PC-3 (cell line): ENCODE results near the gene STIM1. TPM values are rescaled to one million over a fixed set of nuclear protein-coding genes. Genes with fewer than 3 reads are reported as not detected.

Experiments
- ATAC-seq: fragments of 200-7000 bp; cut with Tn5 transposase; 2 replicates; pipeline ENCODE4 v1.9.1; 2020; ENCODE audit warnings: mild to moderate bottlenecking, moderate library complexity
- BruUV-seq: library from RNA; stranded (reverse); fragments of 400-500 nt; replicated peaks from 2 replicates; lab custom pipeline; 2021; lab: Mats Ljungman, UMichigan
- CTCF ChIA-PET: fragments of 300-600 bp; sonication (Branson Sonifier 250); formaldehyde crosslinking; loops from one replicate; lab custom pipeline; 2022; ENCODE audit warnings: antibody characterized with exemption; lab: Charles Lee
- POLR2A ChIA-PET: fragments of 300-600 bp; sonication (Branson Sonifier 250); formaldehyde crosslinking; loops from one replicate; lab custom pipeline; 2022; ENCODE audit warnings: antibody characterized with exemption; ENCODE audit not compliant: unreplicated experiment; lab: Charles Lee
- DNase-seq: peaks from one replicate; pipeline ENCODE4 v3.0.0-alpha.2; 2015
- H2AFZ ChIP-seq: fragments of 300-600 bp; sonication (generic); 2 replicates; pipeline ENCODE4 v1.6.0; 2016; ENCODE audit warnings: antibody characterized with exemption, low read length
- H3F3A ChIP-seq: fragments of 300-600 bp; sonication (generic); one replicate; pipeline ENCODE4 v1.6.0; 2017; ENCODE audit warnings: antibody characterized with exemption, low read length, control low read depth, mild to moderate bottlenecking; ENCODE audit not compliant: unreplicated experiment
- H3K27ac ChIP-seq: fragments of 300-600 bp; sonication (generic); 2 replicates; pipeline ENCODE4 v1.5.1; 2016; ENCODE audit warnings: mild to moderate bottlenecking, low read length
- H3K27me3 ChIP-seq: fragments of 300-600 bp; sonication (generic); 2 replicates; pipeline ENCODE4 v1.6.1; 2016; ENCODE audit warnings: low read length, mixed read lengths
- H3K36me3 ChIP-seq: fragments of 300-600 bp; sonication (generic); 2 replicates; pipeline ENCODE4 v1.6.1; 2016; ENCODE audit warnings: low read depth, mixed run types, low read length, mixed read lengths
- H3K4me1 ChIP-seq: fragments of 300-600 bp; sonication (generic); 2 replicates; pipeline ENCODE4 v1.5.1; 2016; ENCODE audit warnings: low read length; ENCODE audit not compliant: insufficient read depth
- H3K4me2 ChIP-seq: fragments of 300-600 bp; sonication (generic); 2 replicates; pipeline ENCODE4 v1.6.0; 2016; ENCODE audit warnings: low read length
- H3K4me3 ChIP-seq: fragments of 300-600 bp; sonication (generic); 2 replicates; pipeline ENCODE4 v1.5.1; 2016; ENCODE audit warnings: mild to moderate bottlenecking, low read length, mixed read lengths
- H3K79me2 ChIP-seq: fragments of 300-600 bp; sonication (generic); 2 replicates; pipeline ENCODE4 v1.6.1; 2017; ENCODE audit warnings: low read length, mixed read lengths
- H3K9ac ChIP-seq: fragments of 300-600 bp; sonication (generic); 2 replicates; pipeline ENCODE4 v1.6.0; 2016; ENCODE audit warnings: mild to moderate bottlenecking, low read length
- H3K9me2 ChIP-seq: fragments of 300-600 bp; sonication (generic); replicated peaks from 2 replicates; pipeline ENCODE4 v1.6.1; 2016; ENCODE audit warnings: mixed run types, low read length, mixed read lengths
- H3K9me3 ChIP-seq: fragments of 300-600 bp; sonication (generic); 2 replicates; pipeline ENCODE4 v1.6.1; 2016; ENCODE audit warnings: low read length, mixed read lengths
- H4K20me1 ChIP-seq: fragments of 300-600 bp; sonication (generic); 2 replicates; pipeline ENCODE4 v1.6.1; 2016; ENCODE audit warnings: low read length, mixed read lengths
- EZH2 ChIP-seq: fragments of 300-600 bp; sonication (generic); IDR thresholded peaks from one replicate; pipeline ENCODE4 v1.6.1; 2017; ENCODE audit warnings: antibody characterized with exemption, mild to moderate bottlenecking, low read length; ENCODE audit not compliant: unreplicated experiment
- EZH2phosphoT487 ChIP-seq: fragments of 300-600 bp; sonication (generic); IDR thresholded peaks from 2 replicates; pipeline ENCODE4 v1.6.1; 2018; ENCODE audit warnings: mild to moderate bottlenecking, antibody characterized with exemption, low read length, borderline replicate concordance
- intact Hi-C: fragments of 100-400 bp; cut with micrococcal nuclease; formaldehyde crosslinking; loops from 2 replicates; pipeline ENCODE4 v1.9.0; 2023
- total RNA-seq: library from RNA; depleted of rRNA; stranded (reverse); fragments of >200 nt; gene quantifications from 2 replicates; pipeline ENCODE4 v1.2.3, GENCODE V29; 2014
- TF ChIP-seq, protein P1 (sequence below): fragments of 300-600 bp; sonication (generic); conservative IDR thresholded peaks from 2 replicates; pipeline ENCODE4 v1.5.1; 2017; ENCODE audit warnings: antibody characterized with exemption, low read depth, mild to moderate bottlenecking, low read length

Gene STIM1
- total RNA-seq, 1 experiment from 2014 or later = 22.8 TPM

DNA sequence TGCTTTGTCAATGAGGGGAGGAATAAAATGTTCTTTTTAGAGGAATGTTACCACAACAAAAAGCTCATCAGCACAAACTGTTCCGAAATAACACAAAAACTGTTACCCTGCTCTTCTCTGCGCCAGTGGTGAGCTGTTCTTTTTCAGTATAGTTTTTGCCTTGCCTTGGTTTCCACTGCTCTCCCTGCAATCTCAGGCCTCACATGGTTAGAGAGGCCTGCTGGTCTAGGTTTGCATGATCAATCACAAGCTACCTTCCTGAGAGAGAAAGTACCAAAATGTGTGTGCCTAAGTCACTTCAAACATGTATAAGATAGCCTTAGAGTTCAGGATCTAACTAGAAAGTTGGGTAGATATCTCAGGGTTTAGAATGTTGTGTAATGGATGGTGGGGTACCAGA, 114.6 kb downstream of the STIM1 start:
- DNase-seq (no peak), ATAC-seq (no peak)
- no peak for TF ChIP-seq EZH2
- TF ChIP-seq, protein P1, sequence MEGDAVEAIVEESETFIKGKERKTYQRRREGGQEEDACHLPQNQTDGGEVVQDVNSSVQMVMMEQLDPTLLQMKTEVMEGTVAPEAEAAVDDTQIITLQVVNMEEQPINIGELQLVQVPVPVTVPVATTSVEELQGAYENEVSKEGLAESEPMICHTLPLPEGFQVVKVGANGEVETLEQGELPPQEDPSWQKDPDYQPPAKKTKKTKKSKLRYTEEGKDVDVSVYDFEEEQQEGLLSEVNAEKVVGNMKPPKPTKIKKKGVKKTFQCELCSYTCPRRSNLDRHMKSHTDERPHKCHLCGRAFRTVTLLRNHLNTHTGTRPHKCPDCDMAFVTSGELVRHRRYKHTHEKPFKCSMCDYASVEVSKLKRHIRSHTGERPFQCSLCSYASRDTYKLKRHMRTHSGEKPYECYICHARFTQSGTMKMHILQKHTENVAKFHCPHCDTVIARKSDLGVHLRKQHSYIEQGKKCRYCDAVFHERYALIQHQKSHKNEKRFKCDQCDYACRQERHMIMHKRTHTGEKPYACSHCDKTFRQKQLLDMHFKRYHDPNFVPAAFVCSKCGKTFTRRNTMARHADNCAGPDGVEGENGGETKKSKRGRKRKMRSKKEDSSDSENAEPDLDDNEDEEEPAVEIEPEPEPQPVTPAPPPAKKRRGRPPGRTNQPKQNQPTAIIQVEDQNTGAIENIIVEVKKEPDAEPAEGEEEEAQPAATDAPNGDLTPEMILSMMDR = no peak
- TF ChIP-seq EZH2phosphoT487 = no peak
- Histone ChIP-seq H3K27me3 (no peaks in the 10 kb centered on the region), H3K4me3 (no peak overlapping the region), H3K9me2 (no peaks in the 10 kb centered on the region), H3K9ac (no peak overlapping the region), H3K4me2 (no peak overlapping the region), H3K36me3 (no peaks in the 10 kb centered on the region), H3K4me1 (0 out of 2 replicates have a peak, but pooled peaks cover 9% of the 10 kb centered on the region), H3K79me2 (no peaks in the 10 kb centered on the region), H3K27ac (no peak overlapping the region), H4K20me1 (no peaks in the 10 kb centered on the region), H3F3A (no peaks in the 10 kb centered on the region), H3K9me3 (no peaks in the 10 kb centered on the region), H2AFZ (no peak overlapping the region)
- BruUV-seq = no TSS peak
- POLR2A ChIA-PET = no interaction called here
- CTCF ChIA-PET = no interaction called here
- intact Hi-C loops = no loop called here

DNA sequence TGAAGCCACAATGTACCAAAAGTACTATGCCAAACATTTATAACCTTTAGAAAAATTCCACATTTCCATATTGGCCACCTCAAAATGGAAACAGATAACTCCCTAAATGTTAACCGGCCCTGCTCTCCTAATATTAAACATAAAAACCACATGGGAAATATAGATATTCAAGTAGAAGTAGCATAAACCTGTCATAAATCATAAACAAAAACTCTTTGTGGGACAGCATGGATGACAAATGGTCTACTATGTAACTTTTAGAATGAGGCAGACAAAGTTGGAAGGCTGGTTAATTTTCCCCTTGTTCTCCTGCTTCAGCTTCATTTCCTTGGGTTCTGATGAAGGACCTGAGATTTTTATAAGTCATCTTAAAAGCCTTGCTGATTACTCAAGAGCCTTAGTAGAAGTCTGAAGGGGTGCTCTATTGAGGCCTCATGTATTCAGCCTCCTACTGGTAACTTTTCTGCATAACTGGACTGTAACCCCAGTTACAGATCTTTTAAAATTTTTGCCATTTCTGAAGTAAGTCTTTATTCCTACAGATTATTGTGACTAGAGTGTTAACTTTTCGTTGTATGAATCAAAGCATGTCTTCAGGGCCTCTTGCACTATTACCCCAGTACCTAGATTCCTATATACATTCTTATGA, 116.4 kb downstream of the STIM1 start:
- ChIA-PET POLR2A (no interaction called here), CTCF (no interaction called here)
- Histone ChIP-seq H3K9me3 (no peaks in the 10 kb centered on the region), H3K4me2 (no peak overlapping the region), H3K9ac (no peak overlapping the region), H3K27ac (no peak overlapping the region), H3K9me2 (no peaks in the 10 kb centered on the region), H2AFZ (no peak overlapping the region), H3F3A (no peaks in the 10 kb centered on the region), H4K20me1 (no peaks in the 10 kb centered on the region), H3K36me3 (no peaks in the 10 kb centered on the region), H3K4me3 (no peak overlapping the region), H3K79me2 (no peaks in the 10 kb centered on the region), H3K4me1 (0 out of 2 replicates have a peak, but pooled peaks cover 9% of the 10 kb centered on the region), H3K27me3 (no peaks in the 10 kb centered on the region)
- TF ChIP-seq EZH2phosphoT487 (no peak), EZH2 (no peak)
- TF ChIP-seq, protein P1 = peak; percentile 33; the same call in 1 of the 2 replicates
- intact Hi-C loops = no loop called here
- ATAC-seq (peak; percentile 40; the same call in 1 of the 2 replicates), DNase-seq (peak; percentile 7)
- BruUV-seq = no TSS peak

DNA sequence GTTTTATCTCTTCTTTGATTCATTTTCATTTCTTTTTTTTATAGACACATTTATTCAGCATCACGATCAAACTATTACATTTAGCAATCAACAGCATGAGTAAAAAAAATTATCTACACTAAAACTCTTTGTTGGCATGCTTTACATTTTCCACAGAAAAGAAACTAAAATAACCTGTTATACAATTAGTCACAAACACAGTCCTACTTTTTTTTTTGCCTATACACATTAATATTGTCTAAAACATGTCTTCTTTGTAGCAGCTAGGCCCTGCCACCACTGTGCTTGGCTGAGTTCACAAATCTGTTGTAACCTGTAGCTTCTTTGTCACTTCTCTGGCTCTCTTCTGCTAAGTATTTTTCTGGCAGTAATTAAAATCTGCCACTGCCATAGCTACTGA, 117.0 kb downstream of the STIM1 start:
- Histone ChIP-seq H3K4me3 (no peak overlapping the region), H3K9me2 (no peaks in the 10 kb centered on the region), H3K9me3 (no peaks in the 10 kb centered on the region), H3K4me2 (no peak overlapping the region), H3K27me3 (no peaks in the 10 kb centered on the region), H4K20me1 (no peaks in the 10 kb centered on the region), H3K36me3 (no peaks in the 10 kb centered on the region), H3F3A (no peaks in the 10 kb centered on the region), H3K9ac (no peak overlapping the region), H2AFZ (no peak overlapping the region), H3K27ac (no peak overlapping the region), H3K4me1 (0 out of 2 replicates have a peak, but pooled peaks cover 9% of the 10 kb centered on the region), H3K79me2 (no peaks in the 10 kb centered on the region)
- BruUV-seq = no TSS peak
- intact Hi-C loops = no loop called here
- DNase-seq (no peak), ATAC-seq (no peak)
- ChIA-PET CTCF (no interaction called here), POLR2A (no interaction called here)
- TF ChIP-seq EZH2 (no peak), EZH2phosphoT487 (no peak)
- TF ChIP-seq, protein P1 = 0 out of 2 replicates have a peak, but pooled peaks have one; percentile 1
